ENCODE results near the gene DSCAM.
"Not testable (repeated sequence)": the region's sequence is repeated elsewhere in the genome, so short reads cannot be mapped to it uniquely, and the experiment has no call there.

Gene DSCAM

DNA sequence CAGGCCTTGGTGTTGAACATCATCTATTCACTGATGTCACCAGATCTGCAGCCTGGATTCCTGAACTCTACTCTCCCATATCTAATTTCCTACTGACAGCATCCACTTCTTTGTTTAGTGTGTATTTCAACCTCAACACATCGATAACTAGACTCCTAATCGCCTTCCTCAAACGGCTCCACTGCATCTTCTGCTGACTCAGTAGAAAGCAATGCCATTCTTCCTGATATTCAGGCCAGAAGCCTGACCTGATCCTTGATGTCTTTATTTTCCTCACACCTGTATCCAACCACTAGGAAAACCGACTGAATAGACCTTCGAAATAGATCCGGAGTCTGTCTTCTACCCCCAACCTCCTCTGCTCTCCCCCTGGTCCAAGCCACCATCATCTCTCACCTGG lies 512.8 kb downstream of the DSCAM start:
- DNase-seq (ENCODE audit: low read depth in 4 of 4, low spot score in 1 of 4) = no peak

- DNase-seq (ENCODE audit: low read depth in 4 of 4, low spot score in 1 of 4) = no peak
Measured at GRCh38 chr21:40333731-40334130, 513.2 kb downstream of the DSCAM start.

GRCh38 chr21:40331804-40332203 lies 515.2 kb downstream of the DSCAM start:
- no peak for DNase-seq (ENCODE audit: low read depth in 4 of 4, low spot score in 1 of 4)

- no peak for DNase-seq (ENCODE audit: low read depth in 4 of 4, low spot score in 1 of 4)
Measured at GRCh38 chr21:40331172-40331571, 515.8 kb downstream of the DSCAM start.

GRCh38 chr21:40324389-40324788 lies 522.6 kb downstream of the DSCAM start:
- DNase-seq (ENCODE audit: low read depth in 4 of 4, low spot score in 1 of 4) = no peak

GRCh38 chr21:40320718-40321117 lies 526.2 kb downstream of the DSCAM start:
- not testable (repeated sequence) for DNase-seq (ENCODE audit: low read depth in 4 of 4, low spot score in 1 of 4)

- DNase-seq (ENCODE audit: low read depth in 4 of 4, low spot score in 1 of 4) = no peak
Measured at GRCh38 chr21:40318371-40318770, 528.6 kb downstream of the DSCAM start.

- DNase-seq (ENCODE audit: low read depth in 4 of 4, low spot score in 1 of 4) = no peak
Measured at GRCh38 chr21:40316104-40316503, 530.9 kb downstream of the DSCAM start.

GRCh38 chr21:40315626-40316025 lies 531.3 kb downstream of the DSCAM start:
- DNase-seq (ENCODE audit: low read depth in 4 of 4, low spot score in 1 of 4) = no peak

- no peak for DNase-seq (ENCODE audit: low read depth in 4 of 4, low spot score in 1 of 4)
Measured at GRCh38 chr21:40313260-40313659, 533.7 kb downstream of the DSCAM start.

DNA sequence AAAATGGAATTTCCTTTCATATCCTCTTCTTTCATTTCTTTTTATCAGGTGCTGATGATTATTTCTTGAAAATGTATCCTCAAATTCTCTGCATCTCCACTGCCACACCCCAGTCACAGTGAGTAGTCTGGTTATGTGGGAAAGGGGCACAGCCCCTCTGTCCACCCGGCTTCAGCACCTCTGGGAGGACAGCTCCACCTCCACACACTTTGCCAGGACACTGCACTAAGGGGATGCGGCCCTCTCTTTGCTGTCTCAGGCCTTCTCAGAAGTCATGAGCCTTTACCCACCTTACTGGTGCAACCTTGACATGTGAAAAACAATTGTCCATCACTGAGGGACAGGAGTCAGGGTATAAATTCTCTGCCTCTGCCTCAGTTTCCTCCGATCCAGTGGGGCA lies 546.7 kb downstream of the DSCAM start:
- no peak for DNase-seq (ENCODE audit: low read depth in 4 of 4, low spot score in 1 of 4)

- no peak for DNase-seq (ENCODE audit: low read depth in 4 of 4, low spot score in 1 of 4)
Measured at GRCh38 chr21:40299451-40299850, 547.5 kb downstream of the DSCAM start.

DNA sequence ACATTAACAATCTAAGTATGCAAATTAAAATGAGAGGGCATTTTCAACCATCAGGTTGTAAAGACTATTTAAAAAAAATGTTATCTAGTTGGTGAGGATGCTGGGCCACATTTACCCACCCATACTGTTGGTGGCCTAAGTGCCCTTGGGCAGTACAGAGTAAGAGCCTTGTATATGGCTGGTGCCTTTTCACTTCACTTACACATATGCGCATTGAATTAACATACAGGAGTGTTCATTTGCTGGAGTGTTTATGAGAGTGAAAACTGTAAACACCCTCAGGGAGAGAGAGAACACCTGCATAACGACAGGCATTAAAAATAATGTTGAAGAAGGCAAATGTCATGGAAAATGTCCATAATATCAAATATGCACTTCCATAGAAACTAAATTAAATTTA lies 552.6 kb downstream of the DSCAM start:
- no peak for DNase-seq (ENCODE audit: low read depth in 4 of 4, low spot score in 1 of 4)

DNA sequence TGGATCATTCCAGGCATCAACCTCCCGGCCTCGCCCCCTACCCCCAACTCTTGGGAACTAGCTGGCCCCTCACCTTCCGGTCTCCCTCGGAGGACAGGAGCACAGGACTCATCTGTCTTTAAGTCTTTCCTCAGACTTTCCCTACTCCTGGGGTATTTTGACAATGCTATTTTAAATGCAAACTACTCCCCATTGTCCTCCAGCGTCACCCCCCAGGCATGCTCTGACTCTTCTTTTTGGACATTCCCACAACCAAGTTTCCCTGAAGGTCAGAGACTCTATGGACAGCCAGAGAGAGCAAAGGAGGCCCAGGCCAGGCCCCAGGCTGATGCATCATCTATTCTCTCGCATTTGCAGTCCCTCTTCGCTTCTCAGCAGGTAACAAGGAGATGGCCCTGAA lies 555.4 kb downstream of the DSCAM start:
- no peak for DNase-seq (ENCODE audit: low read depth in 4 of 4, low spot score in 1 of 4)

DNA sequence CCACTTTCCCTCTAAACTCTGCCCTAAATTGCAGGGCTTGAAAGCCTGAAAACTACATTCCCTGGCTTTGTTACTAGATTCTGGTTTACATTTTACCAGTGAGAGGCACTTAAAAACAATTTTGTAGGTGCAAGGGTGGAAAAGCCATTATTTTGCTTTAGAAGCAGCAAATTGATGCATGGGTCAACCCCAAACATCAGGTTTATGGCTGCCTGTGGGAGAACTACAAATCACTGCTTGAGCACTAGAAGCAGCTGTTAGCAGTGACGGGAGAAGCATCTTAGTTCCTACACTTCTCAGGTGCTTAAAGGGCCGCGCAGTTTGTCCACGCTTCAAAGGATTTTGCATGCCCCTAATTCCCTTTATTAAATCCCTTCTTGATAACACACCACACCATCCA lies 562.5 kb downstream of the DSCAM start:
- DNase-seq (ENCODE audit: low read depth in 4 of 4, low spot score in 1 of 4) = no peak

DNA sequence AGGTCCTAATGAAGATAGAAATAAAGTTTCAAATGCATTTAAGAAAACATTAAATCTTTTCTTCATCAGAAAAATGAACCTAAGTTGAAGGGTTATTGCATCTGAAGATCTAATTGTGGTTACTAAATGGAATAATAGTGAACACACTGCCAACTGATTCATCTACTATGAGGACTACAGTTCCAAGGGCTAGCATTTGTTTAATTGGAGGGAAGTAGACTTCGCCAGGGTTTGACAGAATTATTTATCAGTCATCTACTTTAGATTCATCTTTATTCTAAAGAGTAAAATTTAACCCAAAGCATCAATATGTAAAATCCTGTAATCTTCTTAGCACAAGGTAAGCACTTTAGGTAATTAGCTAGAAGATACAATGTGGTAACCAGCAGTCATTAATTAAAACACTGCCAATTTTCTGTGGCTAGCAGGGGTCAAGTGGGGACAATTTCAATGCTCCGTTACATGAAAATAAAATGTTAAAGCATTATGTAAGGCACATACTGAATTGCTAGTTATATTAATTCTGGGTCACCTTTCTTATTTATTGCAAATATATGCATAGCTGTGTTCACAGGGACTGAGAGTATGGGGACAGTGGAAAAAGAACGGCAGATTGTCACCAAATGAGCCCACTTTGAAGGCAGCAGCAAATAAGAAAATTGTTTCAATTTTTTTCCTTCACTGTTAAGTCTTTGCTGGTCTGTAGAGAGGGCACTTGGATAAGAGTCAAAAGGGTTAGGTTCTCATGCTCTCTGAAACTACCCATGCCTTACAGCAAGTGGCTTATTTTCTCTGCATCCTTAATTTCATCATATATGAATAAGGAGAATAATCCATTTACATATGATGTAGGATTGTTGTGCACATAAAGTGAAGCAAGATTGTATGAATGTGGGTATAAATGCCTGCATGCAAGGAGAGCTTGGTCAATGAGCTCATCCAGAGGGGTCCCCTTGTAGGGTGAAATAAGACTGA lies 563.8 kb downstream of the DSCAM start:
- DNase-seq (ENCODE audit: low read depth in 4 of 4, low spot score in 1 of 4) = no peak

GRCh38 chr21:40278345-40278744 lies 568.6 kb downstream of the DSCAM start:
- DNase-seq (ENCODE audit: low read depth in 4 of 4, low spot score in 1 of 4) = no peak

DNA sequence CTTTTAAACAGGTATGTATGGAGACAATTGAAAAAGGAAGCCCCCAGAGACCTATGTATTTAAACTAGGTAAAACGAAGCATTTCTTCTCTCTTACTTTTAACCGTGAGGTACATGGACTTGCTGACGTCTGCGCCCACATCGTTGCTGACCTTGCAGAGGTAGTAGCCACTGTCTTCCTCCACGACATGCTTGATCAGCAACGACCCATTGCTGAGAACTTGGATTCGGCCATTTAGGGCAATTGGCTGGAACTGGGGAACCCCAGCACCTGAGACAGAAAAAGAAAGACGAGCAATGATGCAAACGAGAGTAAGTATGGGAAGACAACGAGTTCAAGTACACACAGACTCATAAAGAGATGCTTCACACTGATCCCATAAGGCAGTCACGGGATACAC lies 571.0 kb downstream of the DSCAM start:
- DNase-seq (ENCODE audit: low read depth in 4 of 4, low spot score in 1 of 4) = no peak

GRCh38 chr21:40272037-40272436 lies 574.9 kb downstream of the DSCAM start:
- no peak for DNase-seq (ENCODE audit: low read depth in 4 of 4, low spot score in 1 of 4)

GRCh38 chr21:40271164-40271563 lies 575.8 kb downstream of the DSCAM start:
- no peak for DNase-seq (ENCODE audit: low read depth in 4 of 4, low spot score in 1 of 4)

DNA sequence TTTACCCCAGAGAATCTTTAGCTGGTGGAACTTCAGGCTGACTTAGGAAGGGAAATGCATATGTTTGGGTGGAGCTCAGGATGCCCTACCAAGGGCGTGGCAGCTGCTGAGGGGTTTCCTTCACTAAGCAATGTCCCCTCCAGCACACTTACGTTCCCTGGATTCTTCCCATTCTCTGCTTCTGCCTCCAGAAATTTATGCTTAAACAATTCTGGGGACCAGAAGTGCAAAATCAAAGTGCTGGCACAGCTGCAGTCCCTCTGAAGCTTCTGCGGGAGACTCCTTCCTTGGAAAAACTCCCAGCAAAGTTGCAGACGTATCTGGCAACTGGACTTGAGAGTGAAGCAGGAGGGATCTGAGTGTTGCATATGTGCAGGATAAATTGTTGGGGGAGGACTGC lies 576.9 kb downstream of the DSCAM start:
- DNase-seq (ENCODE audit: low read depth in 4 of 4, low spot score in 1 of 4) = no peak

GRCh38 chr21:40269239-40269638 lies 577.7 kb downstream of the DSCAM start:
- DNase-seq (ENCODE audit: low read depth in 4 of 4, low spot score in 1 of 4) = no peak

GRCh38 chr21:40258456-40258855 lies 588.5 kb downstream of the DSCAM start:
- not testable (repeated sequence) for DNase-seq (ENCODE audit: low read depth in 4 of 4, low spot score in 1 of 4)
